RPMI8226 (cell line): ENCODE measurements around the gene KRTAP3-2.

Experiments used
- DNase-seq: peaks from one replicate; pipeline ENCODE4 v3.0.0-alpha.2; 2015

KRTAP3-2 gene

DNA sequence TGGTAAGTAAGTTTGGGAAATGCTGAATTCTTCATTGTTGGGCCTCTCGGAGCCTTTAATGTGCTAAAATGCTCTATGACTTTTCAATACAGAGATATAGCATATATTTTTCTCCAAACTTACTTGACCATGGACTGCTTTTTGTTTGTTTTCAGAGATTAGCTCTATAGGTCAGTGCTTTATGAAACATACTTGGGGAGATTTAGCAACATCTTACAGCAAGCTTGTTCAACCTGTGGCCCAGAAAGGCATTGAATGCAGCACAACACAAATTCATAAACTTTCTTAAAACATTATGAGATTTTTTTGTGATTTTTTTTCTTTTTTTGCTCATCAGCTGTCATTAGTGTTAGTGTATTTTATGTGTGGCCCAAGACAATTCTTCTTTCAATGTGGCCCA lies 10.2 kb upstream of the KRTAP3-2 start:
- DNase-seq, result no peak

DNA sequence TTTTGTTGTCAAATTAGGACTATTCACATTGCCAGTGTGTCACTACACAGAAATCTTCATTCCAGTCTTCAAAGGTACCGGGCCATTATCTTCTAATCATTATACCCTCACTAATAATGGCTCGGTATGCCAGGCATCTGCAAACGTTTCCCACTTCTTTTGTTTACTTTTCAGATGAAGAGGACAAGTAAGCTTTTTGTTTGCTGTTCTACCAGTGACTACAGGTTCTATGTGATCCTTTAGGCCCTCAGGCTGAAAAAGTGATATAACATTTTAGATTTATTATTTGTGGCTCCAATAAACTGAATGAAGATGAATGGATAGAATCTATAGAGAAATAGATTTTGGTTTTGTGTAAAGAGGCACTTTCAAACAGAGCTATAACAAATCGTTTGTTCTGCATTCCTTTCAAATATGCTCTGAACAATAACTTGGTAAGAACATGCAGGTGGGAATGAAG lies 9.6 kb upstream of the KRTAP3-2 start:
- DNase-seq, result no peak

- peak; percentile 44 for DNase-seq
These were observed 9.1 kb upstream of the KRTAP3-2 start, which contains the start of gene KRTAP3-1 for GRCh38 chr17:41008811-41009210. TSS of gene KRTAP3-1 (minus strand) at chr17:41009128. CDS start at chr17:41009074, 54 bp downstream.

- peak; percentile 91 for DNase-seq
These were observed 4.7 kb upstream of the KRTAP3-2 start for GRCh38 chr17:41004397-41004796.

GRCh38 chr17:41003926-41004325 lies 4.2 kb upstream of the KRTAP3-2 start:
- DNase-seq, result peak; percentile 80

DNA sequence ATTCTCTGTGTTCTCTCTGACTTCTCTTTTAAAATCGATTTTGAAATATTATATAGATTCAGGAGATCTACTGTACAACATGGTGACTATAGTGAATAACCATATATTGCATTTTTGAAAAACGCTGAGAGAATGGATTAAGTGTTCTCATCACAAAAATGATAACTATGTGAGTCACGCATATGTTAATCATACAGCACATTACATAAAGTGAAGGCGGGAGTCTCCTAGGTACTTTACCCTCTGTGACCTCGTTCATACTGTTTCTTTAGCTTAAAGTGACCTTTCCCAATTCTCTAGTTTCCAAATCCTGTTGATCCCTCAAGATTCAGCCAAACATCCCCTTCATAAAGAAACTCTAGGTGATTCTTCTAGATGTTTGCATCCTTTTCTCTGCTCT lies 3.1 kb upstream of the KRTAP3-2 start:
- DNase-seq, result no peak

- DNase-seq, result no peak
These were observed 2.1 kb upstream of the KRTAP3-2 start for GRCh38 chr17:41001795-41002194.

GRCh38 chr17:40997361-40997760 lies 2.3 kb downstream of the KRTAP3-2 start:
- DNase-seq, result no peak

DNA sequence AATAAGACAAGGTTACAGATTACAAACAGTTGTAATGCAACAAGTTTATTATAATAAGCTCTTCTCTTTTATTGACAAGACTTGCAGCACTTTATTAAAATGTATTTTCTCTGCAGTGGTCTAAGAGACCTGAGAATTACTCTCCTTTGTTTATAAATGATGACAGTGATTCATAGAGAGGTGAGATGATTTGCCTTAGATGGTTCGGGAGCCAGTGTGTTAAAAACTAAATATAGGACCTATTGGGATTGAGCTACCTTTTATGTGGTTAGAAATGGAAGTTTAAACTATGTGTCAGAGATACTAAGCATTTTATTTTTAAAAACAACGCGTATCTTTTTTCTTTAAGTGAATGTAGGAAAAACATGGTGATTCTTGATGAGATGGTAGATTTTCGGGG lies 2.9 kb downstream of the KRTAP3-2 start:
- no peak for DNase-seq

DNA sequence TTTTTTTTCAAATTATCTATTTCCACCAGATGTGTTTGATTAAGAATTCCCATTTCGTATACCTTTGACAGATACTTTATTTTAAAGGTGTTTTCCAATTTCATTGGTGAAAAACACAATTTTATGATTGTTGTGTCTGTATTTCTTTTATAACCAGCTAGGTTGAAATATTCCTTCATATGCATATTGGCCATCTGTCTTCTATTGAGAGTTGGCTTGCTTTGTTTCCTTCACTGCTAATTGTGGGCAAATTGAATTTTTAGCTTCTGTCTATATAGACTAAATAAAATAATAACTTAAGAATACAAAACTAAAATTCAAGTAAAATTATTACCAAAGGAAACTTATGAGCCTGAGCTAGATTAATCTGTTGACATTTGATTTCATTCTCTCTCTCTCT lies 4.6 kb downstream of the KRTAP3-2 start:
- DNase-seq, result no peak

DNA sequence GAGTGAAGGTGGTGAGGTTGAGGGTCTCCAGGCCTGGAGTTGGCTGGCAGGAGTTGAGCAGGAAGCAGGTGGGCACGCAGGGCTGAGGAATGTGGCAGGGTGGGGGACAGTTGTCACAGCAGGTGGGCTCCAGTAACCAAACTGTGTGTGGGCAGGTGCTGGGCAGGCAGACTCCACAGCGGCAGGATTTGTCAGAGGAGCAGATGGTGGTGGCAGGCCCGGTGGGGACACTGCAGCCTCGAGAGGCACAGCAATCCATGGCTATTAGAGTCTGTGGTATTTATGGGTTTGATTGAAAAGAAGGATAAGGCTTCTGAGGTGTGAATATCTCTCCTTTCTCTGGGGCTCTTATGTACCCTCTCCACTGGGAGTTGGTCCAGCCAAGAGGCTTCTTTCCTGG lies 5.9 kb downstream of the KRTAP3-2 start, which contains the start of gene KRTAP3-3:
Gene KRTAP3-3 (minus strand): TSS at position 326 of the 400 bp plus-strand sequence. CDS start 67 bp downstream, at position 259.
- DNase-seq, result no peak

GRCh38 chr17:40993084-40993483 lies 6.6 kb downstream of the KRTAP3-2 start:
- no peak for DNase-seq

GRCh38 chr17:40992666-40993065 lies 7.0 kb downstream of the KRTAP3-2 start:
- no peak for DNase-seq

GRCh38 chr17:40986920-40987319 lies 12.8 kb downstream of the KRTAP3-2 start:
- DNase-seq, result peak; percentile 89

DNA sequence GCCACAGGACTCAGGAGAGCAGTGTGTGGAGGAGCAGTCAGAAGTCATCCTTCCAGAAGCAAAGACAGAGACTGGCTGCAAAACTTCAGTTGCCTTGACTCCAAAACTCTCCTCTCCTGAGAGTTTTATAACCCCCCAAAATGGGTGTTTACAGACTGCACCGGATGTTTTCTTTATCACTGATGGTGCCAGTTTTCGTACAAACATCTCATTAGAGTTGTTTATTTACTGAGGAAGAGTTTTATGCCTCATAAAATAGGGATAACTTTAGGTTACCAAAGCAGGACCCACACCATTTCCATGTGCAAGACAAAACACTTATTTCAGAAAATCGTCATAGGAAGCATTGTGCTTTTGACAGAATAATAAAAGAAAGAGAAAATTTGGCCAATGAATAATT lies 15.5 kb downstream of the KRTAP3-2 start, which contains the start of gene KRT40:
Gene KRT40 (minus strand): TSS at position 101 of the 400 bp plus-strand sequence. CDS start 53 bp downstream, at position 48.
- DNase-seq, result peak; percentile 62

- DNase-seq, result no peak
These were observed 18.6 kb downstream of the KRTAP3-2 start for GRCh38 chr17:40981115-40981514.

- DNase-seq, result peak; percentile 78
These were observed 19.1 kb downstream of the KRTAP3-2 start for GRCh38 chr17:40980596-40980995.

GRCh38 chr17:40980117-40980516 lies 19.6 kb downstream of the KRTAP3-2 start:
- no peak for DNase-seq

DNA sequence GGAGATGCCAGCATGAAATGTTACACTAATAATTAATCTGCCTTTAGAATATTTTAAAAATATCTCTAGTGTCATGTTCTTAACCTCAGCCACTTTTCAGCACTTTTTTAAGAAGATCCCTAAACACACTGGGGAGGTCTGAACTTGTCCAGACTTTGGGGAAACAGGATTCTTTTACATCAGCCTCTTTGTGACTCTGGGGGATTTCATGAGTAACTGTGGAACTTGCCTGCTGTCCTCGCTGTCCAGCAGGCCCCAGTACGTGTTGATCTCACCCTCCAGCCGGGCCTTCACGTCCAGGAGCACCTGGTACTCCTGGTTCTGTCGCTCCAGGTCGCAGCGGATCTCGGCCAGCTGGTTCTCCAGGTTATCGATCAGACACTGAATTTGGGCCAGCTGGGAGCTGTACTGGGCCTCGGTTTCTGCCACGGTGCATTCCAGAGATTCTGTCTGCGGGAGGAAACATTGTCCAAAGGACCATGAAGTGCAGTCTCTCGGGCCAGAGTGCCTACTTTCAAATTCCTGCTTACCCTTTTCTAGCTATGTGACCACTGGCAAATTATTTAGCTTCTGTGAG lies 21.0 kb downstream of the KRTAP3-2 start:
- no peak for DNase-seq

- no peak for DNase-seq
These were observed 24.2 kb downstream of the KRTAP3-2 start for GRCh38 chr17:40975516-40975915.

GRCh38 chr17:40974366-40974765 lies 25.3 kb downstream of the KRTAP3-2 start:
- DNase-seq, result no peak

DNA sequence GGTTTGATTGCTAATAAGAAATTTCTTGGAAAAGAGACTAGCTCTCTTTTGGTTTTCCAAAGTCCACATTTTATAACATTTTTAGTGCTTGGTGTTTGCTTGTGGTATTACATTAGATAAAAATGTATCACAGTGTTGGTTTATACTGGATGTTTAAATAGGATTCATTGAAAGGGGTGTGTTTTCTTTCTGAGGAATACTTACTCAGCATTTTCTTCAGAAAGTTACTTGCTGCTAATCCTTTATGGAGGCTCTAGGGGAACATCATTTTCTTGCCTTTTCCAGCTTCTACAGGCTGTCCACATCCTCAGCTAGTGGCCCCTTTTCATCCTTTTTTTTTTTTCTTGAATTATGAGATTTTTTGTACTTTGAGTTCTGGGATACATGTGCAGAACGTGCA lies 32.1 kb downstream of the KRTAP3-2 start:
- DNase-seq, result no peak

- no peak for DNase-seq
These were observed 32.9 kb downstream of the KRTAP3-2 start, which contains the start of gene KRT39 for GRCh38 chr17:40966848-40967247. TSS of gene KRT39 (minus strand) at chr17:40966948. CDS start at chr17:40966856, 92 bp downstream.

- peak; percentile 63 for DNase-seq
These were observed 35.9 kb downstream of the KRTAP3-2 start for GRCh38 chr17:40963838-40964237.

- DNase-seq, result peak; percentile 85
These were observed 37.6 kb downstream of the KRTAP3-2 start for GRCh38 chr17:40962059-40962561.
